Endothelial cell of umbilical vein (primary cell): ENCODE measurements around the gene HCFC1. TPM values are rescaled to one million over a fixed set of nuclear protein-coding genes. Genes with fewer than 3 reads are reported as not detected.

Source experiments
- BruUV-seq: library from RNA; stranded (reverse); fragments of 400-500 nt; replicated peaks from 2 replicates; lab custom pipeline; 2021; lab: Mats Ljungman, UMichigan
- CTCF ChIA-PET: fragments of 300-600, 350-600 bp; sonication (Branson Sonifier 250); formaldehyde crosslinking; loops from one replicate; lab custom pipeline; 2021; ENCODE audit warnings: antibody characterized with exemption, inconsistent platforms; lab: Charles Lee
- POLR2A ChIA-PET: fragments of 300-600, 350-600 bp; sonication (Branson Sonifier 250); formaldehyde crosslinking; loops from one replicate; lab custom pipeline; 2021; ENCODE audit warnings: antibody characterized with exemption, inconsistent platforms; lab: Charles Lee
- DNase-seq: peaks from one replicate; pipeline ENCODE4 v3.0.0-alpha.2; 2011; ENCODE audit warnings: low read depth, low spot score
- FAIRE-seq: peaks from 2 replicates; lab custom pipeline; 2011; peaks lifted over from hg19 to GRCh38; lab: Jason Lieb, UNC
- H2AFZ ChIP-seq: 2 replicates; pipeline ENCODE4 v1.6.0; 2012; ENCODE audit warnings: low read depth, low read length, control low read depth, inconsistent platforms
- H3K27ac ChIP-seq: 2 replicates; pipeline ENCODE4 v1.5.1; 2011; ENCODE audit warnings: low read depth, mild to moderate bottlenecking, control low read depth, low read length, moderate library complexity; ENCODE audit not compliant: insufficient read depth
- H3K27me3 ChIP-seq, 2 experiments: 2 replicates each; pipeline versions ENCODE4 v1.6.0 to v1.6.1; 2011; ENCODE audit warnings: low read length in 2 of 2, mixed read lengths in 1 of 2; ENCODE audit not compliant: control insufficient read depth in 2 of 2, insufficient read depth in 2 of 2
- H3K36me3 ChIP-seq, 2 experiments: 2 replicates in 1 of 2; 3 replicates in 1 of 2; pipeline ENCODE4 v1.5.1; 2011; ENCODE audit warnings: low read length in 2 of 2, mild to moderate bottlenecking in 1 of 2, moderate library complexity in 1 of 2; ENCODE audit not compliant: control insufficient read depth in 2 of 2, insufficient read depth in 2 of 2; ENCODE audit errors: extremely low read depth in 1 of 2
- H3K4me1 ChIP-seq: 3 replicates; pipeline ENCODE4 v1.5.1; 2011; ENCODE audit warnings: mild to moderate bottlenecking, low read length; ENCODE audit not compliant: control insufficient read depth, insufficient read depth; ENCODE audit errors: extremely low read depth
- H3K4me2 ChIP-seq: 2 replicates; pipeline ENCODE4 v1.6.1; 2011; ENCODE audit warnings: low read length, control low read depth, mixed read lengths; ENCODE audit not compliant: insufficient read depth
- H3K4me3 ChIP-seq, 3 experiments: fragments of 200-600 bp in 1 of 3; sonication (generic), shearing (Covaris generic) in 1 of 3; replicated peaks in 1 of 3; 2 replicates each; pipeline ENCODE4 v1.5.1; 2011 to 2016; ENCODE audit warnings: control low read depth in 3 of 3, low read length in 3 of 3, mild to moderate bottlenecking in 2 of 3, inconsistent platforms in 1 of 3, low read depth in 1 of 3, moderate library complexity in 1 of 3; ENCODE audit not compliant: insufficient read depth in 1 of 3
- H3K79me2 ChIP-seq: 2 replicates; pipeline ENCODE4 v1.6.0; 2012; ENCODE audit warnings: low read length, inconsistent platforms; ENCODE audit not compliant: control insufficient read depth, insufficient read depth
- H3K9ac ChIP-seq: replicated peaks from 2 replicates; pipeline ENCODE3; 2011; ENCODE audit warnings: low read length, control low read depth; ENCODE audit not compliant: insufficient read depth; ENCODE audit errors: extremely low read depth
- H3K9me1 ChIP-seq: replicated peaks from 3 replicates; pipeline ENCODE4 v1.6.0; 2011; ENCODE audit warnings: mild to moderate bottlenecking, low read length; ENCODE audit not compliant: control insufficient read depth, insufficient read depth; ENCODE audit errors: extremely low read depth
- H3K9me3 ChIP-seq: replicated peaks from 2 replicates; pipeline ENCODE4 v1.5.1; 2012; ENCODE audit warnings: low read length, inconsistent platforms; ENCODE audit not compliant: control insufficient read depth, insufficient read depth
- H4K20me1 ChIP-seq: replicated peaks from 2 replicates; pipeline ENCODE3; 2011; ENCODE audit warnings: mild to moderate bottlenecking, low read length; ENCODE audit not compliant: control insufficient read depth, insufficient read depth; ENCODE audit errors: extremely low read depth
- EZH2 ChIP-seq: IDR thresholded peaks from 2 replicates; pipeline ENCODE4 v1.6.1; 2012; ENCODE audit warnings: borderline replicate concordance, low read depth, mild to moderate bottlenecking, moderate library complexity, low read length, inconsistent platforms; ENCODE audit not compliant: severe bottlenecking
- FOS ChIP-seq: IDR thresholded peaks from 2 replicates; pipeline ENCODE4 v1.6.1; 2011; ENCODE audit warnings: mild to moderate bottlenecking, low read length, moderate library complexity, borderline replicate concordance; ENCODE audit not compliant: insufficient read depth
- GATA2 ChIP-seq: IDR thresholded peaks from 2 replicates; pipeline ENCODE4 v1.7.0; 2011; ENCODE audit warnings: low read depth, mild to moderate bottlenecking, moderate library complexity, mixed read lengths, low read length; ENCODE audit not compliant: insufficient read length, insufficient read depth
- JUN ChIP-seq: IDR thresholded peaks from 2 replicates; pipeline ENCODE4 v1.6.1; 2011; ENCODE audit warnings: borderline replicate concordance, low read depth; ENCODE audit not compliant: insufficient read length, insufficient read depth
- MAX ChIP-seq: IDR thresholded peaks from 2 replicates; pipeline ENCODE4 v1.6.1; 2011; ENCODE audit not compliant: insufficient read depth, insufficient read length
- MYC ChIP-seq: IDR thresholded peaks from one replicate; pipeline ENCODE4 v1.6.1; 2011; ENCODE audit warnings: mild to moderate bottlenecking, low read depth, low read length
- POLR2A ChIP-seq: IDR thresholded peaks from 2 replicates; pipeline ENCODE4 v1.6.1; 2012; ENCODE audit warnings: low read depth, mild to moderate bottlenecking, control low read depth, low read length
- POLR2AphosphoS5 ChIP-seq: IDR thresholded peaks from 2 replicates; pipeline ENCODE4 v1.6.1; 2012; ENCODE audit warnings: low read depth, mild to moderate bottlenecking, control low read depth, low read length, moderate library complexity; ENCODE audit not compliant: insufficient read depth
- dilution Hi-C: fragments of 300-500 bp; cut with MboI; formaldehyde crosslinking; loops from one replicate; pipeline ENCODE4 v1.15.0; 2019; ENCODE audit warnings: low sequenced_read_pairs; ENCODE audit not compliant: extremely low pct_ligation_motif_present
- intact Hi-C: fragments of 100-400 bp; cut with micrococcal nuclease; formaldehyde crosslinking; loops from one replicate; pipeline ENCODE4 v1.10.0; 2022
- polyA plus RNA-seq, 4 experiments: library from polyadenylated mRNA; depleted of rRNA in 3 of 4; stranded (reverse) in 3 of 4; unstranded in 1 of 4; fragments of >200 nt; gene quantifications; 2 replicates each; pipeline versions ENCODE4 v1.2.1 to v1.2.3, GENCODE V29; 2011 to 2012; ENCODE audit warnings: missing spikeins in 1 of 4
- total RNA-seq: library from RNA; stranded (reverse); gene quantifications from 2 replicates; pipeline ENCODE4 v1.2.3, GENCODE V29; 2021
- TF ChIP-seq, protein P1 (sequence below), 2 donors: IDR thresholded peaks; 1 replicate in 1 of 2; 2 replicates in 1 of 2; pipeline ENCODE4 v1.5.1; 2011; ENCODE audit warnings: low read length in 2 of 2, mild to moderate bottlenecking in 2 of 2, moderate library complexity in 2 of 2, control low read depth in 1 of 2, inconsistent platforms in 1 of 2, low read depth in 1 of 2; ENCODE audit not compliant: insufficient read depth in 1 of 2; ENCODE audit errors: extremely low read depth in 1 of 2

HCFC1 gene
- total and polyA plus RNA-seq, 2 donors (not counting 3 experiments of a cell fraction or from before 2014, with no cell fraction given) = 15.9 to 85.9 TPM

DNA sequence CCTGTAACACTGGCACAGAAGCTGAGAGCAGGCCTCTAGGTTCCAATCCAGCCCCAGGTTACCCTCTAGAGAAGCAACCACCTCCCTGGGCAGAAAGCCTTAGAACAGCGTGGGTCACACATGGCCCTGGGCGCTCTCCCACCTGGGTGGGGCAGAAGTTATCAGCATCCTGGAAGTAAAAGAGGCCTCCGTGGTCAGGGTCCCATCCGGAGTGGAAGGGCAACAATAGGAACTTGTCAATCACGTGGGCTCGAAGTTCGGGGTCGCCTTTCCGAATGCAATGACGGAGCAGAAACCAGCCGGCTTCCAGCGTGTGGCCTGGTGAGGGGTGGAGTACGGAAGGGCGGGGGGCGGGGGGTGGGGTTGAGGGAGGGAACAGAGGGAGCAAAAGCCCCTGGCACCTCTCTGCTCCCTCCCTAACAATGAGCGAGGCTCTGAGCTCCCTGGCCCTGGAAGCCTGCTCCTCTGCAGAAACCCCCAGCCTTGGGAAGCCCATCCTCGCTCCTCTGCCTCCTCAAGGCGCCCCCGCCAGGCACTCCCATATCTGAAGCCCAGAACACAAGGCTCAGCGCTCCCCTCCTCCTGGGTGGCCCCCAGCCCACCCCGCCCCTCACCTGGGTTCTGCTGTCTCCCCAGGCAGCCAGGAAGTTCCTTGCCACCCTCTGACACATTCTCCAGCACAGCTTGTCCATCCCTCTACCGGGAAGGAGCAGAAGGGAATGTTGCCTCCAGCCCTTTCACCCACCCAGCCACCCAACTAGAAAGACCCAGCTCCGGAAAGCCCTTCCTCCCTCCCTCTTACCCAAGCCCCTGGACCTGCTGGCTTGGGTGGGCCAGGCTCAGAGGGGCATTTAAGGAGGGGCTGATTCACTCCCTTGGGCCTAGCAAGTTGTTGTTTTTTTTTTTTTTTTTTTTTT, 30.0 kb downstream of the HCFC1 start:
- Histone ChIP-seq H3K36me3 (no peaks in the 10 kb centered on the region), H3K9me1 (no peaks in the 10 kb centered on the region), H4K20me1 (no peaks in the 10 kb centered on the region), H3K4me3 (no peak overlapping the region), H3K9me3 (no peaks in the 10 kb centered on the region), H2AFZ (peak overlapping the region; percentile 62), H3K9ac (peak overlapping the region; percentile 9), H3K27me3 (no peaks in the 10 kb centered on the region), H3K79me2 (no peaks in the 10 kb centered on the region), H3K4me1 (peaks cover 3% of the 10 kb centered on the region), H3K4me2 (no peak overlapping the region), H3K27ac (no peak overlapping the region)
- intact Hi-C loops (no loop called here), dilution Hi-C loops (no loop called here)
- no TSS peak for BruUV-seq
- TF ChIP-seq MAX = no peak
- FAIRE-seq (peak; percentile 85), DNase-seq (no peak)
- ChIA-PET POLR2A (no interaction called here), CTCF (no interaction called here)

DNA sequence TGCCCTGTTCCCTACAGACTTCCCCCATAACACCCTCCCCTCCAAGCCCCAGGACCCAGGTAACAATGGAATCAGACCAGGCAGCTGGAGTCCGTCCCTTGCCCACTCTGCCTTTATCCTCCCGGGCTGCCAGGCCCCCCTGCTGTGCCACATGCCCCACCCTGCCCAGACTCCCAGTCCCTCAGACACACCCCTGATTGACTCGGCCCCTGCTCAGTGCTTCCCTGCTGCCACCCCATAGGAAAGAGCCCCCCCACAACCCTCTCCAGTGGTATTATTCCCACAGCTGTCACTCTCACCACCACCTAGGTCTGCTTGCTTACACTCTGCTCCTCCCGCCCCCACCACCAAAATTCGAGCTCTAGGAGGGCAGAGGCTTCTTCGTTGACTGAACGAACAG, 32.0 kb downstream of the HCFC1 start:
- no peak overlapping the region for H3K4me2 ChIP-seq
- no peak for FAIRE-seq
- intact Hi-C loops (no loop called here), dilution Hi-C loops (no loop called here)
- ChIA-PET CTCF (interaction anchor here (0.9 to 1.5 kb wide), 3 partner anchors 9 to 15 kb away, joined by 3 to 6 read pairs (median 3); no protein-coding TSS in a partner anchor), POLR2A (no interaction called here)
- H3K36me3 ChIP-seq = no peaks in the 10 kb centered on the region
- H3K9me3 ChIP-seq = no peaks in the 10 kb centered on the region
- no peak overlapping the region for H2AFZ ChIP-seq
- H4K20me1 ChIP-seq = no peaks in the 10 kb centered on the region
- H3K9me1 ChIP-seq = no peaks in the 10 kb centered on the region
- peaks cover 3% of the 10 kb centered on the region for H3K4me1 ChIP-seq
- no peak overlapping the region for H3K4me3 ChIP-seq
- H3K79me2 ChIP-seq = peaks cover under 1% of the 10 kb centered on the region
- no peak overlapping the region for H3K9ac ChIP-seq
- BruUV-seq = no TSS peak
- H3K27ac ChIP-seq = no peak overlapping the region
- DNase-seq = no peak
- TF ChIP-seq MYC (no peak), GATA2 (no peak), MAX (no peak), POLR2A (no peak), EZH2 (no peak), JUN (no peak), POLR2AphosphoS5 (no peak), FOS (no peak)
- TF ChIP-seq, protein P1, sequence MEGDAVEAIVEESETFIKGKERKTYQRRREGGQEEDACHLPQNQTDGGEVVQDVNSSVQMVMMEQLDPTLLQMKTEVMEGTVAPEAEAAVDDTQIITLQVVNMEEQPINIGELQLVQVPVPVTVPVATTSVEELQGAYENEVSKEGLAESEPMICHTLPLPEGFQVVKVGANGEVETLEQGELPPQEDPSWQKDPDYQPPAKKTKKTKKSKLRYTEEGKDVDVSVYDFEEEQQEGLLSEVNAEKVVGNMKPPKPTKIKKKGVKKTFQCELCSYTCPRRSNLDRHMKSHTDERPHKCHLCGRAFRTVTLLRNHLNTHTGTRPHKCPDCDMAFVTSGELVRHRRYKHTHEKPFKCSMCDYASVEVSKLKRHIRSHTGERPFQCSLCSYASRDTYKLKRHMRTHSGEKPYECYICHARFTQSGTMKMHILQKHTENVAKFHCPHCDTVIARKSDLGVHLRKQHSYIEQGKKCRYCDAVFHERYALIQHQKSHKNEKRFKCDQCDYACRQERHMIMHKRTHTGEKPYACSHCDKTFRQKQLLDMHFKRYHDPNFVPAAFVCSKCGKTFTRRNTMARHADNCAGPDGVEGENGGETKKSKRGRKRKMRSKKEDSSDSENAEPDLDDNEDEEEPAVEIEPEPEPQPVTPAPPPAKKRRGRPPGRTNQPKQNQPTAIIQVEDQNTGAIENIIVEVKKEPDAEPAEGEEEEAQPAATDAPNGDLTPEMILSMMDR (IDR thresholded peaks at IDR 0.05; ENCODE audit: extremely low read depth in 1 of 2, insufficient read depth in 1 of 2, low read depth in 1 of 2, low read length in 2 of 2) = no peak
- no peaks in the 10 kb centered on the region for H3K27me3 ChIP-seq
